MM.1S (cell line): ENCODE data around the gene TMEM187.

Experiments used
- EZH2 ChIP-seq: fragments of 300-600 bp; sonication (generic); optimal IDR thresholded peaks from 2 replicates; pipeline ENCODE3; 2017; ENCODE audit warnings: low read depth, mild to moderate bottlenecking, antibody characterized with exemption, low read length, mixed read lengths
- EZH2phosphoT487 ChIP-seq: fragments of 300-600 bp; sonication (generic); IDR thresholded peaks from 2 replicates; pipeline ENCODE4 v1.6.1; 2018; ENCODE audit warnings: antibody characterized with exemption, low read length
- TF ChIP-seq, protein P1 (sequence below): fragments of 300-600 bp; sonication (generic); IDR thresholded peaks from 2 replicates; pipeline ENCODE4 v1.5.1; 2016; ENCODE audit warnings: antibody characterized with exemption, low read length, mixed read lengths

DNA sequence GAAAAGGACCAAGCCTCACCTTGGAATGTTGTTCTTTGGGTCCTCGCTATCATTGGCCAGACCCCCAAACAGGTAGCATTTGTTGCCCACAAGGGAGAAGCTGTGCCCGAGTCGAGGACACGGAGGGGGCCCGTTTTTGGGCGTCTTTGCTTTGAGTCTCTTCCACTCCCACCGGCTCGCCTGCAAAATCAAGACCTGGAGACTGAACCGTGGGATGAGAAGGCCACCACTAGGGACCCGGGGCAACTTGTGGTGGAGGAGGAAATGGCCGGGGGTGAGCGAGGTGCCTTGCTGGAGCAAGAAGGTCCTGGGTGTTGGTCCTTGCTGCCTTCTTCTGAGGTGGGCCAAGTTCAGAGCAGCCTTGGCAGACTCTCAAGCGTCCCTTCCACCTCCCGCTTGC is 8.4 kb upstream of the TMEM187 start:
- TF ChIP-seq, protein P1, sequence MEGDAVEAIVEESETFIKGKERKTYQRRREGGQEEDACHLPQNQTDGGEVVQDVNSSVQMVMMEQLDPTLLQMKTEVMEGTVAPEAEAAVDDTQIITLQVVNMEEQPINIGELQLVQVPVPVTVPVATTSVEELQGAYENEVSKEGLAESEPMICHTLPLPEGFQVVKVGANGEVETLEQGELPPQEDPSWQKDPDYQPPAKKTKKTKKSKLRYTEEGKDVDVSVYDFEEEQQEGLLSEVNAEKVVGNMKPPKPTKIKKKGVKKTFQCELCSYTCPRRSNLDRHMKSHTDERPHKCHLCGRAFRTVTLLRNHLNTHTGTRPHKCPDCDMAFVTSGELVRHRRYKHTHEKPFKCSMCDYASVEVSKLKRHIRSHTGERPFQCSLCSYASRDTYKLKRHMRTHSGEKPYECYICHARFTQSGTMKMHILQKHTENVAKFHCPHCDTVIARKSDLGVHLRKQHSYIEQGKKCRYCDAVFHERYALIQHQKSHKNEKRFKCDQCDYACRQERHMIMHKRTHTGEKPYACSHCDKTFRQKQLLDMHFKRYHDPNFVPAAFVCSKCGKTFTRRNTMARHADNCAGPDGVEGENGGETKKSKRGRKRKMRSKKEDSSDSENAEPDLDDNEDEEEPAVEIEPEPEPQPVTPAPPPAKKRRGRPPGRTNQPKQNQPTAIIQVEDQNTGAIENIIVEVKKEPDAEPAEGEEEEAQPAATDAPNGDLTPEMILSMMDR, result no peak
- TF ChIP-seq EZH2phosphoT487 (no peak), EZH2 (no peak)
